HG03280 (cell line): ENCODE results near the gene TOPBP1.
A peak's percentile ranks its signal among the peaks of the same experiment; 100 is the strongest.
"Not testable (repeated sequence)": the region's sequence is repeated elsewhere in the genome, so short reads cannot be mapped to it uniquely, and the experiment has no call there.

Experiments
- ATAC-seq: cut with Tn5 transposase; IDR thresholded peaks from one replicate; pipeline ENCODE4 v1.9.1; 2021; ENCODE audit warnings: mild to moderate bottlenecking, moderate library complexity; ENCODE audit not compliant: unreplicated experiment

Gene TOPBP1

GRCh38 chr3:133573629-133574194 lies 88.0 kb downstream of the TOPBP1 start, which contains the start of gene CDV3:
TSS of gene CDV3 (plus strand) at chr3:133573686. CDS start at chr3:133574045, 359 bp downstream.
- ATAC-seq: peak; percentile 34

GRCh38 chr3:133573054-133573628 lies 88.6 kb downstream of the TOPBP1 start:
- peak; percentile 75 for ATAC-seq

- ATAC-seq: no peak
Observed at GRCh38 chr3:133572158-133573053, 89.3 kb downstream of the TOPBP1 start.

- no peak for ATAC-seq
Observed at GRCh38 chr3:133570937-133571320, 90.8 kb downstream of the TOPBP1 start.

- ATAC-seq: no peak
Observed at GRCh38 chr3:133570139-133570936, 91.4 kb downstream of the TOPBP1 start.

- ATAC-seq: no peak
Observed at GRCh38 chr3:133568294-133569014, 93.3 kb downstream of the TOPBP1 start.

GRCh38 chr3:133563816-133564215 lies 97.9 kb downstream of the TOPBP1 start:
- ATAC-seq: no peak

- no peak for ATAC-seq
Observed at GRCh38 chr3:133563186-133563591, 98.6 kb downstream of the TOPBP1 start.

- ATAC-seq: no peak
Observed at GRCh38 chr3:133562376-133562775, 99.4 kb downstream of the TOPBP1 start.

- no peak for ATAC-seq
Observed at GRCh38 chr3:133561679-133562078, 100.1 kb downstream of the TOPBP1 start.

- not testable (repeated sequence) for ATAC-seq
Observed at GRCh38 chr3:133551589-133551988, 110.2 kb downstream of the TOPBP1 start.
